Osteocyte (in vitro differentiated cells): Measurements from ENCODE around the gene SOAT1. TPM values are rescaled to one million over a fixed set of nuclear protein-coding genes. Genes with fewer than 3 reads are reported as not detected.

Experiments
- DNase-seq: peaks from one replicate; pipeline ENCODE4 v3.0.0; 2021; ENCODE audit warnings: mixed read lengths; ENCODE audit not compliant: unreplicated experiment; ENCODE audit errors: extremely low spot score
- H3K27ac Mint-ChIP-seq: one replicate; pipeline ENCODE4 v1.8.0; 2021; ENCODE audit warnings: mild to moderate bottlenecking, mixed read lengths; ENCODE audit not compliant: unreplicated experiment
- H3K27me3 Mint-ChIP-seq: one replicate; pipeline ENCODE4 v1.8.0; 2021; ENCODE audit warnings: mixed read lengths; ENCODE audit not compliant: unreplicated experiment
- H3K36me3 Mint-ChIP-seq: one replicate; pipeline ENCODE4 v1.8.0; 2021; ENCODE audit warnings: mixed read lengths; ENCODE audit not compliant: unreplicated experiment
- H3K4me1 Mint-ChIP-seq: one replicate; pipeline ENCODE4 v1.8.0; 2021; ENCODE audit warnings: mixed read lengths; ENCODE audit not compliant: unreplicated experiment
- H3K4me3 Mint-ChIP-seq: one replicate; pipeline ENCODE4 v1.8.0; 2021; ENCODE audit warnings: mild to moderate bottlenecking, moderate library complexity, mixed read lengths; ENCODE audit not compliant: unreplicated experiment
- H3K9me3 Mint-ChIP-seq: one replicate; pipeline ENCODE4 v1.8.0; 2021; ENCODE audit warnings: mixed read lengths; ENCODE audit not compliant: unreplicated experiment
- total RNA-seq: library from RNA; stranded (reverse); gene quantifications from 2 replicates; pipeline ENCODE4 v1.2.1, GENCODE V29; 2021
- TF ChIP-seq, protein P1 (sequence below): fragments of 200-600 bp; sonication (generic); IDR thresholded peaks from 2 replicates; pipeline ENCODE4 v1.5.0; 2021; ENCODE audit warnings: antibody characterized with exemption, mild to moderate bottlenecking, moderate library complexity

The SOAT1 gene
- total RNA-seq, 1 donor from 2014 or later, result 41.3 TPM

DNA sequence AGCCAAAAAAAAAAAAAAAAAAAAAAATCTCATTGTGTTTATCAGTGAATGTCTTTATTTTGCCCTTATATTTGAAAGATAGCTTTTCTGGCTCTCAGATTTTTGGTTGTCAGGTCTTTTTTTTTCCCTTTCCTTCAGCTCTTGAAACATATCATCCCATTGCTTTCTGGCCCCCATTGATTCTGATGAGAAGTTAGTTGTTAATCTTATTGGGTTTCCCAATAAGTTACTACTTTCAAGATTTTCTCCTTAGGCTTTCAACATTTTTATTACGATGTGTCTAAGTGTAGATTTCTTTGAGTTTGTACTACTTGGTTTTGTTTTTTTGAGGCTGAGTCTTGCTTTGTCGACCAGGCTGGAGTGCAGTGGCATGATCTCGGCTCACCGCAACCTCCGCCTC, 14.7 kb upstream of the SOAT1 start:
- no peak for DNase-seq
- Mint-ChIP-seq H3K9me3 (peaks cover 4% of the 10 kb centered on the region), H3K4me3 (no peak overlapping the region), H3K4me1 (no peaks in the 10 kb centered on the region), H3K27ac (no peak overlapping the region), H3K27me3 (no peaks in the 10 kb centered on the region), H3K36me3 (peaks cover 3% of the 10 kb centered on the region)
- TF ChIP-seq, protein P1, sequence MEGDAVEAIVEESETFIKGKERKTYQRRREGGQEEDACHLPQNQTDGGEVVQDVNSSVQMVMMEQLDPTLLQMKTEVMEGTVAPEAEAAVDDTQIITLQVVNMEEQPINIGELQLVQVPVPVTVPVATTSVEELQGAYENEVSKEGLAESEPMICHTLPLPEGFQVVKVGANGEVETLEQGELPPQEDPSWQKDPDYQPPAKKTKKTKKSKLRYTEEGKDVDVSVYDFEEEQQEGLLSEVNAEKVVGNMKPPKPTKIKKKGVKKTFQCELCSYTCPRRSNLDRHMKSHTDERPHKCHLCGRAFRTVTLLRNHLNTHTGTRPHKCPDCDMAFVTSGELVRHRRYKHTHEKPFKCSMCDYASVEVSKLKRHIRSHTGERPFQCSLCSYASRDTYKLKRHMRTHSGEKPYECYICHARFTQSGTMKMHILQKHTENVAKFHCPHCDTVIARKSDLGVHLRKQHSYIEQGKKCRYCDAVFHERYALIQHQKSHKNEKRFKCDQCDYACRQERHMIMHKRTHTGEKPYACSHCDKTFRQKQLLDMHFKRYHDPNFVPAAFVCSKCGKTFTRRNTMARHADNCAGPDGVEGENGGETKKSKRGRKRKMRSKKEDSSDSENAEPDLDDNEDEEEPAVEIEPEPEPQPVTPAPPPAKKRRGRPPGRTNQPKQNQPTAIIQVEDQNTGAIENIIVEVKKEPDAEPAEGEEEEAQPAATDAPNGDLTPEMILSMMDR, result no peak

GRCh38 chr1:179283992-179284391, 9.6 kb upstream of the SOAT1 start:
- Mint-ChIP-seq H3K4me1 (no peaks in the 10 kb centered on the region), H3K9me3 (peaks cover 4% of the 10 kb centered on the region), H3K36me3 (peaks cover under 1% of the 10 kb centered on the region), H3K4me3 (no peak overlapping the region), H3K27me3 (no peaks in the 10 kb centered on the region), H3K27ac (no peak overlapping the region)
- no peak for DNase-seq
- TF ChIP-seq, protein P1, result no peak

GRCh38 chr1:179287946-179288345, 5.7 kb upstream of the SOAT1 start:
- H3K27ac Mint-ChIP-seq, result no peak overlapping the region

GRCh38 chr1:179288977-179289376, 4.6 kb upstream of the SOAT1 start:
- Mint-ChIP-seq H3K27me3 (no peaks in the 10 kb centered on the region), H3K4me3 (no peak overlapping the region), H3K27ac (no peak overlapping the region), H3K9me3 (no peaks in the 10 kb centered on the region), H3K36me3 (no peaks in the 10 kb centered on the region), H3K4me1 (peaks cover 8% of the 10 kb centered on the region)
- TF ChIP-seq, protein P1, result no peak
- no peak for DNase-seq

More at GRCh38 chr1:179287946-179288345, 5.7 kb upstream of the SOAT1 start:
- no peak for DNase-seq
- H3K4me3 Mint-ChIP-seq, result no peak overlapping the region
- no peaks in the 10 kb centered on the region for H3K27me3 Mint-ChIP-seq
- no peaks in the 10 kb centered on the region for H3K9me3 Mint-ChIP-seq
- H3K4me1 Mint-ChIP-seq, result peaks cover 3% of the 10 kb centered on the region
- TF ChIP-seq, protein P1, result no peak
- no peaks in the 10 kb centered on the region for H3K36me3 Mint-ChIP-seq

DNA sequence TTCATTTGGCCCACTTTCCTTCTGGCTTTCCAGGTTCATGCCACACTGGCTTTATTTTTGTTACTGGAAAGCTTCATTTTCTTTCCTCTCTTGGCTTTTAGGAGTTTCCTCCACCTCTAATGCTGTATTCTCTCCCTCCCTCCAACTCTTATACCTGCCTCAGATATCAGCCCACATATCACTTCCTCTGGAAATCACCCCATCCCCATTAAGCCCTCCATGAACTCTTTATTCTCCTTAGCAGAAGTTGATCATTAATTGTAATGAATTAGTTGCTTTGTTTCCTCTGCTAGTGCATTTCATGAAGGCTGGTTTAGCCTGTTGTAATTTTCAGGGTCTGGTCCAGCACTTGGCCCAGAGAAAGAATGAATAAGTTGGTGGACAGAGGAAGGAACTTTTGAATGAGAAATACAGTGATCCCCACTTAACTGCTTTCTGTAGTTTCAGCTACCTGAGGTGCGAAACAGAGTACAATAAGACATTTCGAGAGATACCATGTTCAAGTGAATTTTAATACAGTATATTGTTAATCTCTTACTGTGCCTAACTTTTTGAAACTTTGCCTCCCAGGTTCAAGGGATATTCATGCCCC, 1.7 kb downstream of the SOAT1 start:
- H3K27me3 Mint-ChIP-seq, result no peaks in the 10 kb centered on the region
- H3K36me3 Mint-ChIP-seq, result no peaks in the 10 kb centered on the region
- TF ChIP-seq, protein P1, result no peak
- H3K4me1 Mint-ChIP-seq, result peaks cover 38% of the 10 kb centered on the region
- H3K27ac Mint-ChIP-seq, result peak overlapping the region; percentile 92
- H3K9me3 Mint-ChIP-seq, result no peaks in the 10 kb centered on the region
- peak overlapping the region; percentile 96 for H3K4me3 Mint-ChIP-seq
- no peak for DNase-seq
